CD4-positive, alpha-beta T cell treated with Interleukin-4 for 1 hour (primary cell): ENCODE results near the gene STK32C.
"Not testable (repeated sequence)": the region's sequence is repeated elsewhere in the genome, so short reads cannot be mapped to it uniquely, and the experiment has no call there.

Experiments
- DNase-seq, 2 donors: peaks; one replicate each; pipeline ENCODE4 v3.0.0-alpha.2; 2020 to 2022

The STK32C gene

GRCh38 chr10:132314881-132315280, 7.1 kb upstream of the STK32C start:
- not testable (repeated sequence) for DNase-seq

DNA sequence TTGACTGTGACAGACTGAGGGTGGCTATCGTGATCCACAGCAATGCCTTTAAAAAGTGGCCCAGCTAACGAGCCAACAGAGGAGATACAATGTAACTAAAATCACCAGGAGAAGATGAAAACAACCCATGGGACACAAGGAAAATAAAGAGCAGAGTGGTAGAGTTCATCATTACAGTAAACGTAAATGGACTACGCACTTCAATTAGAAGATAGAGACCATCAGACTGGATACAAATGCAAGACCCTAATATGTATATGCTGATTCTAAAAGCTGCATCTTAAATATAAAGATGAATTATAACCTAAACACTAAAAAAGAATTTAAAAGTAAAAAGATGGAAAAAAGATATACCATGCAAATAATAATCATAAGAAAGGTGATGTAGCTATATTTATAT, 6.6 kb upstream of the STK32C start:
- DNase-seq, result no peak

- DNase-seq, result no peak
Observed at GRCh38 chr10:132313865-132314264, 6.1 kb upstream of the STK32C start.

DNA sequence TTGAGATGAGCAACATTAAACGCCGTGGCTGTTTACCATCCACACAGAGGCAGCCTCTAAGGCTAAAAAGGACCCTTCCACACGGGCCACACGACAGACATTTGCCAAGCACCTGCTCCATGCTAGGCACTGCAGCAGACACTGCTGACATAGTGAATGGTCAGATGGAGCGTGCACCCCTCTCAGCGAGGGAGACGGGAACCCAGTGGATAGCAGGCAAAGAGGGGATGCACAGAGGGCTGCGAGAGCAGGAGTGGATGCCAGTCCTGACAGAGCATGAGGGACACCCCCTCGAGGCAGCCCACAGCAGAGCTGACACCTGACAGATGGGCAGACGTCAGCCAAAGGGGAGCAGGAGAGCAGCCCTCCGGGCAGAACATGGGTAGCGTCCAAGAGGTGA, 5.6 kb upstream of the STK32C start:
- no peak for DNase-seq

DNA sequence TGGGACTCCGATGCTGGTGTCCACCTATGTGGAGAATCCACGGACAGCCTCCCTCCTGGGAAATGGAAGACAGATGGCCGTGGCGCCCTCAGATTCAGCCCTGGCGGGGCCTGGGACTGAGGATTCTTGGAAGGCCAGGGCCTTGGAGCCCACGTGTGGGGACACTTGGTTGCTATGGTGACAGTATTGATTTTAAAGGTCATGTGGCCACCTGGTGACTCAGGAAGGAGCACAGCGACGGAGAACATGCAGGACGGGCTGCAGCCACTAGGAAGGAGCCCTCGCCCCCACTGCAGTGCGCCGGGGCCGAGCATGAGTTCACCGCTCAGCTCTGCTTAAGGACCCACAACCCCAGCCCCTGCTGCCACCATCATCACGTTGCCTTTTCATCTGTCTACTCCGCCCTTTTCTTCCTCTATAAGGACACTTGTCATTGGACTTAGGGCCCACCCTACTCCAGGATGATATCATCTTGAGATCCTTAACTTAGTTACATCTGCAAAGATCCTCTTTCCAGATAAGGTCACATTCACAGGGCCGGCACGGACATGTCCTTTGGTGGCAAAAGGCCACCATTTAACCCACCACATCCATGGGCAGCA, 3.7 kb upstream of the STK32C start:
- no peak for DNase-seq

GRCh38 chr10:132310701-132311337, 3.1 kb upstream of the STK32C start:
- no peak for DNase-seq

GRCh38 chr10:132309879-132310591, 2.3 kb upstream of the STK32C start:
- DNase-seq, result no peak

DNA sequence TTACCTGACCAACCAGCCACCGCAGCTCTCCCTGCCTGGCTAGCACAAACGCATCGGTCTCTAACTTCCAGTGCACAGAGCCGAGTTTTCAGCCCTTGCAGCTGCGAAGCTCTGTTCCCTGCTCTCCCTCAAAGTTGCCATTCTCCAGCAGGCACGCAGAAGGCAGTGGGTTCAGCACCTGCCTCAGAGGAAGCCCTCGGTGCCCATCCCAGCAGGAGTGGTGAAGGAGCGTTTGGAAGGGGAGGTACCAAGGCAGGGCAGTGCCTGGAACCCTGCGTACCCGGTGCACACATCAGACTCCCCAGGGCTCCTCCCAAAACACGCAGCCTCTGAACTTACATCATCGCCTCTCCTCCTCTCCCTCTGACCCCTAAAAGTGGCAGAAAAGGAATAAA, 1.7 kb upstream of the STK32C start:
- no peak for DNase-seq

DNA sequence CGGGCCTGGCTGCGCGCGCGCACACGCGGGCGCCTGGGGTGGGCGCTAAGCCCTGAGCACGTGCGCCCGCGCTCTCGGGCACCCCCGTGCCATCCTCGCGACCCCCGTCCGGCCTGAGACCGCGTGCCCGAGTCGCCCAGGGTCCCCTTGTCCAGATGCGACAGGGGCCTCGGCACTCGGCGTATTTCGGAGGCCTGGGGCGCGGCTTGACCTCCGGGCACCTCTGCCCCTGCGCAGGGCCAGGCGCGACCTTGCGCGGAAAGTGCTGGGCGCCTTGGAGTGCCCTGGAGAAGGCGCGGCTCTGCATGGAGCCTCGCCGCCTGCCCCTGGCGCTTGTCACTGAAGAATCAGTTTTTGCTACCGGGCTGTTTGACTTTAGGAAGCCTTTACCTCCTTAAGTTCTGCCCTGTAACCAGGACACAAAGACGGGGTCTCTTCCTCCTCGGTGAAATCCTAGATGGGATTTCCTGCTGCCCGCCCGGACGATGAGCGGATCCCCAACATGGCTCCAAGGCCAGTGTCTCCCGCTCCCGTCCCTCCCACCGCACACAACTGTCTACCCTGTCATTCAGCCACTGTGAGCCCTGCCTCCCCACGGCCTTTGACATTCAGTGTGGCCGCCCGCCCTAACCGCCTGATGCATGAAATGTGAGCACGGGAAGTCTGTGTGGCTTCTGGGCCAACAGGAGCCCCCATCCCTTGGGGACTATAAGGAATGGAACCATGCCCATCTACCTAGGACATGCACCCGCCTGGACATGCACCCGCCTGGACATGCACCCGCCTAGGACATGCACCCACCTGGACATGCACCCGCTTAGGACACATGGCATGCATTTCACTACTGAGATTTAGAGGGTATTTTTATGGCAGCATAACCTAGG, 1.1 kb upstream of the STK32C start:
- DNase-seq, result no peak

GRCh38 chr10:132306864-132307751, 642 bp downstream of the STK32C start:
- DNase-seq, result peak; percentile 20 to 43

GRCh38 chr10:132306343-132306685, 1.4 kb downstream of the STK32C start:
- DNase-seq, result no peak

DNA sequence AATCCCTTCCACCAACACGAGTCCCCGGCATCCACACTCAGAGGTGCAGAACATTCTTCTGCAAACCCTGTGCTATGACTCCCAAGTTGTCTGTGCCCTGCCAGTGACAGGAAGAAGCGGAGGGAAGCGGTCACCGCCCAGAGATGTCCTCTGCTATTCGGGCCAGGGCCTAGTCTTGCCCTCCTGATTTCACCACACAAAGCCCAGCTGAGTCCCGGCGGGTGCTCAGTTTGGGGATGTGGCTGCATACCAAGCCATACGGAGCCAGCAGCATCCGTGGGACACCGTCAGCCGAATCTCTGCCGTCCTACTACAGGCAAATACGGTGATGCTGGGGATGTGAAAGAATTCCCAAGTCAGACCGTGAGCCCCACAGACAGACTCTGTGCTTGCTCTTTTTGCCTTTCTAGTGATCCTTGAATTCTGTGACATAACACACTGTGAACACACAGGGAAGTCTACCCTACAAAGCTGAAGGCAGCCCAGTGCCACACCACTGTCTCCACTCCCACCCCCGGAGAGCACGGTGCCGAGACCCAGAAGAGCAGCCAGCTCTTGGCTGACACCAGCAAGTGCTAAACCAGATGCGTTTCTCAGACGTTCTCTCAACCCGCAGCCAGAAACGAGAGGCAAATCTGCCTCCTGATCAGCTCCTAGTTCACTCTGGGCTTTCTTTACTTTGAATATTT, 2.0 kb downstream of the STK32C start:
- DNase-seq, result no peak

- no peak for DNase-seq
Observed at GRCh38 chr10:132304756-132305509, 2.8 kb downstream of the STK32C start.

DNA sequence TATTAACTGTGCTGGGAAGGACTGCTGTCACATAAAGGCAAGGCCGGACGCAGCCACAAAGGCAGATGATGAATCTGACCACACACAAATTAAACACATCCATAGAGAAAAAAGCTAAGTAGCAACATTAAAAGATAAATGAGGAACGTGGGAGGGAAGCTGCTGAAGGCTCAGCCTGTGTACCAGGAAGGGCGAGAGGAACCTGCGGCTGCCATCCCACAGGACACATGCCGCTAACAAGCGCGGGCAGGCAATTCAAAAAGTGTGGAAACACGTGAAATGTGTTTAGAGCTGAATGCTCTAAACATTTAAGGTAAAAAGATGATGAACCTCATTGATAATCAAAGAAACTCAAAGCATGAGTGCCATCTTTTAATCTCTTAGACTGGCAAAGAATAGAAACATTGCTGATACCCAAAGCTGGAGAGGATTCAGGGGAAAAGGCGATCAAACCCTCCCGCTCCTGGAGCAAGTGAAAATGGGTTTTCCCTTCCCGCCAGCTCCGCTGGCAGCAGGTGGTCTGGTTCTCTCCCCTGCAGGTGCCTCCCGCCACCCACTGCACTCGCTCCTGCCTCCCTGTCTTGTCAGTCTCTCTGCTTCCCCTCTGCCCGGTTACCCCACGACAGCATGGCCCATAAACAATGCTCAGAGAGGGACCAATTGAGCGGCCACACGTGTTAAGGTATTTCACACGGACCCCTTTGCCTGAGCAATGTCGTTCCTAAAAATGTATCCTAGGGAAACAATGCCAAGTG, 4.2 kb downstream of the STK32C start:
- no peak for DNase-seq

DNA sequence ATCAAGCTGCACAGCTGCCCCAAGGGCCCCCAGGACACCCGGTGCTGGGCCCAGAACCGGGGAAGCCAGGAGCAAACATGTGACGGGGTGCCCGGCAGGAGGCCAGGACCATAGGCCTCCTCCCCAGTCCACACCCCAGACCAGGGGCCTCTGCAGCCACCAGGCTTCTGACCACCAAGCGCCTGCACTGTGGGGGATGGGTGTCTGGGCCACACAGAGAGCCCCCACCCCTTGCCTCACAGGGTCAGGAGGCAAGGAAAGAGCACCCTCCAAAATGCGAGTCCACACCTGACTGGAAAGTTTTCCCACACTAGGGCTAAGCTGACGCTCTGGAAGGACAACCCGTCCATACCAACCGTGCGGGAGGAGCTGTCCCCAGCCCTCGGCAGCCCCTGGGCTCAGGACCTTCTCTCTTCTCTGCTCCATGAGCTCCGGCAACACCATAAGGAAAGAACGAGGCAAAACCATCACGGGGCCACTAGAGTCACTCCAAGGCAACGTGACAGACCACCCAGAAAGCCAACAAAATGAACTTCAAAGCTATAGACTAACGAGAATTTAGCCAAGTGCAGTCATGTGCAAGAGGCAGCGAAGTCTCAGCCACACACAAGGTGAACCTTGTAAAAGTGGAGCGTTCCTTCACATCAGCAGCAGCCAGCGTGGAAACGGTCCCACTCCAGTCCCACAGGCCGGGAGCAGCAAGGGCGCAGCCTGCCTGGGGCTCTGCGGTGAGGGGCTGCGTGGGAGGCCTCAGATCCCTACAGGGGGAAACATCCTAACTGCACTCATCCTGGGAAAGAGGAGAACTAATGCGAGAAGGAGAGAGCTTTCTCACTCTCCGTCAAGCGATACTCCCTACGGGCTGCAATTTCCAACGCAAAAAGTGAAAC, 5.1 kb downstream of the STK32C start:
- no peak for DNase-seq

DNA sequence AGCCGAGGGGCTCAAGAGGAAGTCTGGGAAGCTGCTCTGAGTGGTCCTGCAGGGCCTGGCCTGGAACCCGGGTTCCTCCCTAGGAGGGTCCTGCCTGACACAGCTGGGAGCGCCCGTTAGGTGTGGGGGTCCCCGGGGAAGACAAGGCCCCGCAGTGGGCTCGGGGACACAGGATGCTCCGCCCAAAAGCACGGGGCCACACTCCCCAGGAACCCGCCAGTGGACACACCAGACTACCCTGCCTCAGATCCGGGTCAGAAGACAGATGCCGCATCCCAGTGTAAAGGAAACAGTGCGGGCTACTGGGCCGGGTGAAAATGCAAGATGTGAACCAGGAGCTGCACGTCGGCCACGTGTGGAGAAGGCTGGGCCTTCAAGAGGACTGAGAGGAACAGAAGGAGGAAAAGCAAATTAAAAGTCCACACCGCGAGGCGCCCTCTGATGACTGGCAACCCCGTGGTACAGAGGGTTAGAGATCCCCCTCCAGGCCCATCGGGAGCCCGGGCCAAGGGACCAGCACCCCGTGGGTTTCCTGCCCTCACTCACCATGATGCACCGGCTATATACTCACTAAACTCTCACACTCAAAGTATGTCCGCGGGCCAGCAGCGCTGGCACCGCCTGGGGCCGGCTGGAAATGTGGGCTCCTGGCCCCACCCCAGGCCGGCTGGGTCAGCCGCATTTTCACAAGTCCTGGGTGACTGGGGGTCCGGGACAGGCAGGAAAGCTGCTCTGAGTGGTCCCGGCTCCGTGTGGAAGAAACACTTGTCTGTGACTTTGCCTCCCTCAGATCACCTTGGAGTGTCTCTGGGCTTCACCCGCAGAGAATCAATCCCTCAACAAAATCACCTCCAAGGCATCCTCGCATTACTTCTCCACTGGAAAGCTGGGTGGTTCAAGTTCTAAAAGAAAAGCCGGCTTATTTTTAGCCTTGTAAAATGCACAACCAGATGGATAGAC, 6.1 kb downstream of the STK32C start:
- DNase-seq, result no peak

DNA sequence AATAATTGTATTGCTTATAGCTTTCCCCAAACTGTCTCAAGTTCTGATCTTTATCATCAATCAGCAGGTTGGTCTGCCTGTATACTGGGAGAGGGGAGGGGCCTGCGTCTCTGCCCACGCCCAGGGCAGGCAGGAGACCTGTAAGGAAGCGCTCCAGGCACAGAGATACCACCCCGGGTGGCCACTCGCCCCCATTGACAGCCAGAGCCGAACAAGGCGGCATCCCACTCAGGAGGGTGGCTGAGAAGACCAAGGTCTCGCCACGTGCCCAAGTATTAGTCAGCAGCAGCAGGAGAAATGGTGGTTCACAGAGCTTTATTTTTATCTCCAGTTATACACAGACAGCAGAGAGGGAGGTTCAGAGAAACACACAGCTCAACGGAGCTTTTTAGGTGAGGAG, 7.2 kb downstream of the STK32C start:
- no peak for DNase-seq
